ENCODE results near the gene SCPEP1.
A peak's percentile ranks its signal among the peaks of the same experiment; 100 is the strongest.
"Not testable (repeated sequence)": the region's sequence is repeated elsewhere in the genome, so short reads cannot be mapped to it uniquely, and the experiment has no call there.

Gene SCPEP1, protein sequence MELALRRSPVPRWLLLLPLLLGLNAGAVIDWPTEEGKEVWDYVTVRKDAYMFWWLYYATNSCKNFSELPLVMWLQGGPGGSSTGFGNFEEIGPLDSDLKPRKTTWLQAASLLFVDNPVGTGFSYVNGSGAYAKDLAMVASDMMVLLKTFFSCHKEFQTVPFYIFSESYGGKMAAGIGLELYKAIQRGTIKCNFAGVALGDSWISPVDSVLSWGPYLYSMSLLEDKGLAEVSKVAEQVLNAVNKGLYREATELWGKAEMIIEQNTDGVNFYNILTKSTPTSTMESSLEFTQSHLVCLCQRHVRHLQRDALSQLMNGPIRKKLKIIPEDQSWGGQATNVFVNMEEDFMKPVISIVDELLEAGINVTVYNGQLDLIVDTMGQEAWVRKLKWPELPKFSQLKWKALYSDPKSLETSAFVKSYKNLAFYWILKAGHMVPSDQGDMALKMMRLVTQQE

GRCh38 chr17:56977673-56978395, at the start of gene SCPEP1:
TSS of gene SCPEP1 (plus strand) at chr17:56978131. CDS start at chr17:56978160, 29 bp downstream.
- Histone ChIP-seq H3K4me3 (ENCODE audit: low read length) (peak within 1 kb of the TSS; percentile 87), H3K36me3 (ENCODE audit: control insufficient read depth, insufficient read depth, low read length) (no peaks in the 10 kb centered on the region), H3K9ac (ENCODE audit: low read length) (peak within 1 kb of the TSS; percentile 45), H3K4me1 (ENCODE audit: control insufficient read depth, insufficient read depth, low read length) (peaks cover 8% of the 10 kb centered on the region), H3K27me3 (ENCODE audit: control insufficient read depth, insufficient read depth, low read length) (no peaks in the 10 kb centered on the region), H3K27ac (ENCODE audit: low read depth, low read length) (peak within 1 kb of the TSS; percentile 77)

DNA sequence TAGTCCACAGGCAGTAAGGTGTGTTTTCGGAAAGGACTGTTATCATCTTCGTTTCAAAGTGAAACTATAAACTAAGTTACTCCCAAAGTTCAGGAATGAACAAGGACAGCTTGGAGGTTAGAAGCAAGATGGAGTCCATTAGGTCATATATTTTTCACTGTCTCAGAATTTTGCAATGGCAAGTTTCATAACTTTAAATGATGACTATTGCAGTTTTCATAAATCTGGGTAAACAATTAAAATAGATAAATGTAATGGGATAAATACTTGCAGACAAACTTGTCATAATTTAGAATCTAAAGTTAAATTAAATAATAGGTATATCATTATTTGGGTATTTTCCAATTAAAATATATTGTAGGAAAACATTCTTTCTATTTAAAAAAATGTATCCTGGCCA, 49.3 kb upstream of the SCPEP1 start:
- H3K27me3 ChIP-seq (ENCODE audit: control insufficient read depth, insufficient read depth, low read length): no peaks in the 10 kb centered on the region
- H3K9ac ChIP-seq (ENCODE audit: low read length): no peak overlapping the region
- no peaks in the 10 kb centered on the region for H3K4me1 ChIP-seq (ENCODE audit: control insufficient read depth, insufficient read depth, low read length)

GRCh38 chr17:56929362-56929969, 48.5 kb upstream of the SCPEP1 start:
- Histone ChIP-seq H3K9ac (ENCODE audit: low read length) (no peak overlapping the region), H3K27ac (ENCODE audit: low read depth, low read length) (no peak overlapping the region), H3K36me3 (ENCODE audit: control insufficient read depth, insufficient read depth, low read length) (no peaks in the 10 kb centered on the region), H3K27me3 (ENCODE audit: control insufficient read depth, insufficient read depth, low read length) (no peaks in the 10 kb centered on the region), H3K4me1 (ENCODE audit: control insufficient read depth, insufficient read depth, low read length) (no peaks in the 10 kb centered on the region), H3K4me3 (ENCODE audit: low read length) (no peak overlapping the region)

More for the DNA sequence above, 49.3 kb upstream of the SCPEP1 start:
- H3K4me3 ChIP-seq (ENCODE audit: low read length): no peak overlapping the region
- H3K36me3 ChIP-seq (ENCODE audit: control insufficient read depth, insufficient read depth, low read length): no peaks in the 10 kb centered on the region
- H3K27ac ChIP-seq (ENCODE audit: low read depth, low read length): no peak overlapping the region

DNA sequence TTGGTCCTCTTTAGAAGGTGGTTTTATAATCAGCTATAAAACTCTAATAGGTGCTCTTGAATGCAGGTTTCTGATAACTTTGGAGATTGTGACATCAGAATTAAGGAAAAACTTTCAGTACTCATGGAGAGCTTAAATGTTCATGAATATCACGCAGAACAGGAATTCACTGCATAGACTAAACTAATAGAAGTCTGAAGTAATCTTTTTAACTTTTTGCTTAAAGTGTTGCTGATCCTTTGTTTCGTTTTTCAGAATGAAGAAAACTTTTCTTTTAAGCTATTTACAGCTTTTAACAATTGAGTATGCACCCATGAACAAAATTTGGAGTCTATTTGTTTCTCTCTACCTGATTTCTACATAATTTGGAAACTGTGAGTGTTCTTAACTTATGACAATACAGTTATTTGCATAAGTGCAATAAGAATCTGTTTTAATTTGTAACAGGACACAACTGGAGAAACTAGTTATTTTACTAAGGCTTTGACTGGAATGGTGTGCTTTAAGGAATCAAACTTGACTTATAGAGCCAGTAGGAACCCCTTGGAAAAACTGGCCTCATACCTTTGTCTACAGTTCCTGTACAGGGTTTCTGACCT, 47.1 kb upstream of the SCPEP1 start:
- H3K27ac ChIP-seq (ENCODE audit: low read depth, low read length): no peak overlapping the region
- no peaks in the 10 kb centered on the region for H3K27me3 ChIP-seq (ENCODE audit: control insufficient read depth, insufficient read depth, low read length)
- H3K4me1 ChIP-seq (ENCODE audit: control insufficient read depth, insufficient read depth, low read length): no peaks in the 10 kb centered on the region
- no peak overlapping the region for H3K4me3 ChIP-seq (ENCODE audit: low read length)
- no peaks in the 10 kb centered on the region for H3K36me3 ChIP-seq (ENCODE audit: control insufficient read depth, insufficient read depth, low read length)
- H3K9ac ChIP-seq (ENCODE audit: low read length): no peak overlapping the region

GRCh38 chr17:56933151-56933745, 44.7 kb upstream of the SCPEP1 start:
- Histone ChIP-seq H3K4me1 (ENCODE audit: control insufficient read depth, insufficient read depth, low read length) (no peaks in the 10 kb centered on the region), H3K27me3 (ENCODE audit: control insufficient read depth, insufficient read depth, low read length) (no peaks in the 10 kb centered on the region), H3K36me3 (ENCODE audit: control insufficient read depth, insufficient read depth, low read length) (peaks cover 6% of the 10 kb centered on the region), H3K4me3 (ENCODE audit: low read length) (no peak overlapping the region), H3K27ac (ENCODE audit: low read depth, low read length) (no peak overlapping the region), H3K9ac (ENCODE audit: low read length) (no peak overlapping the region)

GRCh38 chr17:56933868-56934267, 44.1 kb upstream of the SCPEP1 start:
- Histone ChIP-seq H3K36me3 (ENCODE audit: control insufficient read depth, insufficient read depth, low read length) (peaks cover 8% of the 10 kb centered on the region), H3K4me1 (ENCODE audit: control insufficient read depth, insufficient read depth, low read length) (no peaks in the 10 kb centered on the region), H3K4me3 (ENCODE audit: low read length) (no peak overlapping the region), H3K9ac (ENCODE audit: low read length) (no peak overlapping the region), H3K27me3 (ENCODE audit: control insufficient read depth, insufficient read depth, low read length) (no peaks in the 10 kb centered on the region), H3K27ac (ENCODE audit: low read depth, low read length) (no peak overlapping the region)

DNA sequence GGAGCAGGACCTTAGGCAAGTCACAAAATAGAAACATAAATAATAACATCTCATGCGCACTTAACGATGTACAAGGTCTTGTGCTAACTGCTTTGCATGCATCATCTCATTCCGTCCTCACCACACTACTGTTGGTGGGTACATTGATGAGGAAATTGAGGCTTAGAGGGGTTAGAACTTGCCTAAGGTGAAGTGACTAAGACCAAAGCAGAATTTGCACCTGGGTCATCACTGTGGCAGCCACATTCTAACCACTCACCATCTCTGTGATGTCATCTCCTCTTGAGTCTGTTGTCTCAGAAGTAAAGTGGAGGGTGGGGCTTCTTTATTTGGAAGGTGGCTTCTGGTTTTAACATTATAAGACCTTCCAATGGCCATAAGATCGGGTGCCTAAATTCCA, 43.7 kb upstream of the SCPEP1 start:
- Histone ChIP-seq H3K9ac (ENCODE audit: low read length) (no peak overlapping the region), H3K27me3 (ENCODE audit: control insufficient read depth, insufficient read depth, low read length) (no peaks in the 10 kb centered on the region), H3K27ac (ENCODE audit: low read depth, low read length) (no peak overlapping the region), H3K4me3 (ENCODE audit: low read length) (no peak overlapping the region), H3K4me1 (ENCODE audit: control insufficient read depth, insufficient read depth, low read length) (no peaks in the 10 kb centered on the region), H3K36me3 (ENCODE audit: control insufficient read depth, insufficient read depth, low read length) (peaks cover 8% of the 10 kb centered on the region)

GRCh38 chr17:56935461-56935860, 42.5 kb upstream of the SCPEP1 start:
- no peak overlapping the region for H3K27ac ChIP-seq (ENCODE audit: low read depth, low read length)
- peaks cover 8% of the 10 kb centered on the region for H3K36me3 ChIP-seq (ENCODE audit: control insufficient read depth, insufficient read depth, low read length)
- no peaks in the 10 kb centered on the region for H3K27me3 ChIP-seq (ENCODE audit: control insufficient read depth, insufficient read depth, low read length)
- H3K4me1 ChIP-seq (ENCODE audit: control insufficient read depth, insufficient read depth, low read length): no peaks in the 10 kb centered on the region
- no peak overlapping the region for H3K4me3 ChIP-seq (ENCODE audit: low read length)
- H3K9ac ChIP-seq (ENCODE audit: low read length): no peak overlapping the region

- peaks cover 15% of the 10 kb centered on the region for H3K36me3 ChIP-seq (ENCODE audit: control insufficient read depth, insufficient read depth, low read length)
- H3K27me3 ChIP-seq (ENCODE audit: control insufficient read depth, insufficient read depth, low read length): no peaks in the 10 kb centered on the region
- no peak overlapping the region for H3K27ac ChIP-seq (ENCODE audit: low read depth, low read length)
- H3K9ac ChIP-seq (ENCODE audit: low read length): no peak overlapping the region
- no peaks in the 10 kb centered on the region for H3K4me1 ChIP-seq (ENCODE audit: control insufficient read depth, insufficient read depth, low read length)
- H3K4me3 ChIP-seq (ENCODE audit: low read length): no peak overlapping the region
These were observed 41.1 kb upstream of the SCPEP1 start for GRCh38 chr17:56936697-56937322.

DNA sequence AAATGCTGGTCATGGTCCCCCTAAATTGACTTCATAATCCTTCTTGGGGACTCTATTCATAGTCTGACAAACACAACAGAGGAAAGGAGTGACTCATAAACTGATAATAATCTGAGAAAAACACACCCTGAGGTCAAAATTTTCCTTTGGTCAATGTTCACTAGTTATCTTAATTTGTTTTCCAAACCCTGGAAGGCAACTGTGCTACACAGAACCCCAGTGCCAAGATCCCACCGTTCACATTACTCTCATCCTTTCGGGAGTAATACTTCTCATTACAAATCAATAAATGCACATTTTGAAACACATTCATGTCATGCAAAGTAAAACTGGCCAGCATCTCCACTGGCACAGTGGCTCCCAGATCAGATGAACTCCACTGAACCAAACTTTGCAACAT, 40.2 kb upstream of the SCPEP1 start:
- no peaks in the 10 kb centered on the region for H3K27me3 ChIP-seq (ENCODE audit: control insufficient read depth, insufficient read depth, low read length)
- no peak overlapping the region for H3K4me3 ChIP-seq (ENCODE audit: low read length)
- no peak overlapping the region for H3K9ac ChIP-seq (ENCODE audit: low read length)
- H3K27ac ChIP-seq (ENCODE audit: low read depth, low read length): no peak overlapping the region
- H3K4me1 ChIP-seq (ENCODE audit: control insufficient read depth, insufficient read depth, low read length): no peaks in the 10 kb centered on the region
- peaks cover 15% of the 10 kb centered on the region for H3K36me3 ChIP-seq (ENCODE audit: control insufficient read depth, insufficient read depth, low read length)

DNA sequence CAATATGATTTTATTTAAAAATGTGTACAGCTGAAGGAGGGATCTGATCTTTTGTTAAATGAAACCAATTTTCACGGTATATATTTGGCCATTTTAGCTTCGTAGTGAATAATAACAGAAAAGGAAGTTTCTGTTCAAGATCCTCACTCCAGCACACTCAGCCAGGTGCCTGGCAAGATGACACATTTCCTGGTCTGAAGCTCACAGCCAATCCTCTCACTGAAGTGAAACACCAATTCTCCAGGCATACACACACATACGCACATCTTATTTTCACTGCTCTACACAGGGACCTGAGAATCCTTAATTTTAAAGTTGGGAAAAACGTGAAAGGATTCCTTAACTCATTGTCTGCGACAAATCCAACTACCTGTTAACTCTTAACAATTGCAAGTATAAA, 39.7 kb upstream of the SCPEP1 start:
- H3K27ac ChIP-seq (ENCODE audit: low read depth, low read length); H3K4me3 ChIP-seq (ENCODE audit: low read length); H3K4me1 ChIP-seq (ENCODE audit: control insufficient read depth, insufficient read depth, low read length); H3K9ac ChIP-seq (ENCODE audit: low read length); H3K27me3 ChIP-seq (ENCODE audit: control insufficient read depth, insufficient read depth, low read length): not testable (repeated sequence)
- H3K36me3 ChIP-seq (ENCODE audit: control insufficient read depth, insufficient read depth, low read length): peaks cover 16% of the 10 kb centered on the region

Measured in rectal smooth muscle tissue (tissue), 1 donor.